DOHH2 (cell line): Measurements from ENCODE around the gene PCARE.
A peak's percentile ranks its signal among the peaks of the same experiment; 100 is the strongest.

Experiments used
- H3F3A ChIP-seq: fragments of 200-600 bp; sonication (generic), shearing (Covaris generic); 2 replicates; pipeline ENCODE4 v1.6.0; 2016; ENCODE audit warnings: antibody characterized with exemption, mild to moderate bottlenecking; ENCODE audit not compliant: control insufficient read depth, insufficient read depth
- H3K27ac ChIP-seq: fragments of 200-600 bp; sonication (generic); 2 replicates; pipeline ENCODE4 v1.5.1; 2014; ENCODE audit warnings: low read depth, mild to moderate bottlenecking, low read length, moderate library complexity
- H3K27me3 ChIP-seq: fragments of 200-600 bp; sonication (generic); 2 replicates; pipeline ENCODE4 v1.6.1; 2014; ENCODE audit warnings: mild to moderate bottlenecking, low read length, mixed read lengths; ENCODE audit not compliant: control insufficient read depth
- H3K36me3 ChIP-seq: fragments of 200-600 bp; sonication (generic); 2 replicates; pipeline ENCODE4 v1.6.1; 2014; ENCODE audit warnings: mild to moderate bottlenecking, low read length, moderate library complexity, mixed read lengths; ENCODE audit not compliant: control insufficient read depth
- H3K4me1 ChIP-seq: fragments of 200-600 bp; sonication (generic); 2 replicates; pipeline ENCODE4 v1.6.1; 2014; ENCODE audit warnings: mild to moderate bottlenecking, low read length, mixed read lengths; ENCODE audit not compliant: control insufficient read depth
- H3K4me2 ChIP-seq: fragments of 200-600 bp; sonication (generic); 2 replicates; pipeline ENCODE4 v1.6.0; 2014; ENCODE audit warnings: mild to moderate bottlenecking, low read length, moderate library complexity
- H3K4me3 ChIP-seq: fragments of 200-600 bp; sonication (generic); 2 replicates; pipeline ENCODE4 v1.5.1; 2014; ENCODE audit warnings: mild to moderate bottlenecking, low read length, mixed read lengths
- H3K79me2 ChIP-seq: fragments of 200-600 bp; sonication (generic); 2 replicates; pipeline ENCODE4 v1.6.1; 2014; ENCODE audit warnings: mild to moderate bottlenecking, low read length, mixed read lengths; ENCODE audit not compliant: control insufficient read depth
- H3K9me2 ChIP-seq: fragments of 200-600 bp; sonication (generic); replicated peaks from 2 replicates; pipeline ENCODE4 v1.6.1; 2014; ENCODE audit warnings: mild to moderate bottlenecking, low read length, mixed read lengths; ENCODE audit not compliant: control insufficient read depth
- H3K9me3 ChIP-seq: fragments of 200-600 bp; sonication (generic); 2 replicates; pipeline ENCODE4 v1.6.1; 2014; ENCODE audit warnings: antibody characterized with exemption, low read length, mixed read lengths; ENCODE audit not compliant: control insufficient read depth, insufficient read depth
- H4K20me1 ChIP-seq: fragments of 200-600 bp; sonication (generic); 2 replicates; pipeline ENCODE4 v1.6.0; 2014; ENCODE audit warnings: low read depth, mild to moderate bottlenecking, antibody characterized with exemption, low read length, moderate library complexity; ENCODE audit not compliant: control insufficient read depth, insufficient read depth
- EZH2phosphoT487 ChIP-seq: fragments of 200-600 bp; sonication (generic); IDR thresholded peaks from 2 replicates; pipeline ENCODE4 v1.6.1; 2017; ENCODE audit warnings: borderline replicate concordance, mild to moderate bottlenecking, antibody characterized with exemption, low read length, moderate library complexity, mixed read lengths
- TF ChIP-seq, protein P1 (sequence below): fragments of 200-600 bp; sonication (generic); IDR thresholded peaks from one replicate; pipeline ENCODE4 v1.5.1; 2014; ENCODE audit warnings: antibody characterized with exemption, mild to moderate bottlenecking, low read depth, low read length; ENCODE audit not compliant: poor library complexity, severe bottlenecking

PCARE gene

DNA sequence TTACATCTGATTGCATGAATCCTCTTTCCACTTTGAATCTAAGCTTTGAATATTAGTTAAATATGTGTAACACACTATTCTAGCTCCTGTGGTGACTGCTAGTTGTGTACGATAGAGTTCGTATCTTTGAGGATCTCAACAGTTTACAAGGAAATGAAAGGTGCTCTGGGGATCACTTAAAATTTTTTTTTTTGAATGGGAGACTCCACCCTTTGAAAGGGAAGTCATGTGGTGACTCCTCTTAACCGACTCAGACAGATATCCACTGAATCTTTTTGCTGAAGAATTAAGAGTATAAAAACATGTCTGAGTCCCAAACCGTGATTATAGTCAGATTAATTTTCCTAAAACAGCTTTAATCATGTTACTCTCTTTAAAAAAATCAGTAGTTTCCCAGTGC lies 44.9 kb upstream of the PCARE start:
- H3K4me2 ChIP-seq, result no peak overlapping the region
- no peak overlapping the region for H3K4me3 ChIP-seq
- no peak overlapping the region for H3K27ac ChIP-seq
- TF ChIP-seq, protein P1, sequence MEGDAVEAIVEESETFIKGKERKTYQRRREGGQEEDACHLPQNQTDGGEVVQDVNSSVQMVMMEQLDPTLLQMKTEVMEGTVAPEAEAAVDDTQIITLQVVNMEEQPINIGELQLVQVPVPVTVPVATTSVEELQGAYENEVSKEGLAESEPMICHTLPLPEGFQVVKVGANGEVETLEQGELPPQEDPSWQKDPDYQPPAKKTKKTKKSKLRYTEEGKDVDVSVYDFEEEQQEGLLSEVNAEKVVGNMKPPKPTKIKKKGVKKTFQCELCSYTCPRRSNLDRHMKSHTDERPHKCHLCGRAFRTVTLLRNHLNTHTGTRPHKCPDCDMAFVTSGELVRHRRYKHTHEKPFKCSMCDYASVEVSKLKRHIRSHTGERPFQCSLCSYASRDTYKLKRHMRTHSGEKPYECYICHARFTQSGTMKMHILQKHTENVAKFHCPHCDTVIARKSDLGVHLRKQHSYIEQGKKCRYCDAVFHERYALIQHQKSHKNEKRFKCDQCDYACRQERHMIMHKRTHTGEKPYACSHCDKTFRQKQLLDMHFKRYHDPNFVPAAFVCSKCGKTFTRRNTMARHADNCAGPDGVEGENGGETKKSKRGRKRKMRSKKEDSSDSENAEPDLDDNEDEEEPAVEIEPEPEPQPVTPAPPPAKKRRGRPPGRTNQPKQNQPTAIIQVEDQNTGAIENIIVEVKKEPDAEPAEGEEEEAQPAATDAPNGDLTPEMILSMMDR, result no peak
- no peak for TF ChIP-seq EZH2phosphoT487
- H3F3A ChIP-seq, result no peaks in the 10 kb centered on the region
- no peaks in the 10 kb centered on the region for H3K36me3 ChIP-seq
- H3K9me3 ChIP-seq, result no peaks in the 10 kb centered on the region
- peaks cover 27% of the 10 kb centered on the region for H3K27me3 ChIP-seq
- H3K4me1 ChIP-seq, result no peaks in the 10 kb centered on the region
- no peaks in the 10 kb centered on the region for H3K9me2 ChIP-seq
- H3K79me2 ChIP-seq, result no peaks in the 10 kb centered on the region
- H4K20me1 ChIP-seq, result no peaks in the 10 kb centered on the region

DNA sequence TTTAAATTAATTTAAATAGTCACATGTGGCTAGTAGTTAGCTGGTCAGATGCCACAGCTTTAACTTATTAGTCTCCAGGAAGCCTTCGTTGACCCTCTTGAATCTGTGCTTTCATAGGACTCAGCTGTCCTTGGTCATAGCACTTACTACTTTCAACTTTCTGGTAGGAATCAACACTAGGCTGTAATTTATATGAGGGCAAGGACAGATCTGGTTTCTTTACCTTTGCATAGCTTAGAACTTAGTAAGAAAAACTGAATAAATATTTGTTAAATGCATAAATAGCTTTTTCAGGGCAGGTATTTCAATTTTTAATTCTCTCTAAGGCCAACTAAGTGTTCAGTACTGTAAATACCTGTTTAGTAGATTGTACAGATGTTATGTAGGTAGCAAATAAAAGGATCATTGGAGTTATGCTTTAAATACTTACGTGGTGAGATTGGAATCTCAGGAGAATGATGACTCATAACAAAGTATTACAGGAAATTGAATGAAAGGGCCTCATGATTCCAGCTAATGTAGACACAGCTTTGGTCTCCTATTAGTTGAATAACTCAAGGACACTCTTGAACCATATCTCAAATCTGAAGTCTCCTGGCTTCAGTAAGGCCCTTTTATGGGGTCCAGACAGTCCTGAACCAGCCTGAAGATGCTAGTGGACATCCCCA lies 43.4 kb upstream of the PCARE start:
- Histone ChIP-seq H3K27me3 (peaks cover 41% of the 10 kb centered on the region), H3K79me2 (no peaks in the 10 kb centered on the region), H4K20me1 (no peaks in the 10 kb centered on the region), H3F3A (no peaks in the 10 kb centered on the region), H3K4me3 (no peak overlapping the region), H3K4me2 (no peak overlapping the region), H3K4me1 (no peaks in the 10 kb centered on the region), H3K9me2 (no peaks in the 10 kb centered on the region), H3K9me3 (no peaks in the 10 kb centered on the region), H3K27ac (no peak overlapping the region), H3K36me3 (no peaks in the 10 kb centered on the region)
- TF ChIP-seq EZH2phosphoT487, result no peak
- TF ChIP-seq, protein P1, result no peak

DNA sequence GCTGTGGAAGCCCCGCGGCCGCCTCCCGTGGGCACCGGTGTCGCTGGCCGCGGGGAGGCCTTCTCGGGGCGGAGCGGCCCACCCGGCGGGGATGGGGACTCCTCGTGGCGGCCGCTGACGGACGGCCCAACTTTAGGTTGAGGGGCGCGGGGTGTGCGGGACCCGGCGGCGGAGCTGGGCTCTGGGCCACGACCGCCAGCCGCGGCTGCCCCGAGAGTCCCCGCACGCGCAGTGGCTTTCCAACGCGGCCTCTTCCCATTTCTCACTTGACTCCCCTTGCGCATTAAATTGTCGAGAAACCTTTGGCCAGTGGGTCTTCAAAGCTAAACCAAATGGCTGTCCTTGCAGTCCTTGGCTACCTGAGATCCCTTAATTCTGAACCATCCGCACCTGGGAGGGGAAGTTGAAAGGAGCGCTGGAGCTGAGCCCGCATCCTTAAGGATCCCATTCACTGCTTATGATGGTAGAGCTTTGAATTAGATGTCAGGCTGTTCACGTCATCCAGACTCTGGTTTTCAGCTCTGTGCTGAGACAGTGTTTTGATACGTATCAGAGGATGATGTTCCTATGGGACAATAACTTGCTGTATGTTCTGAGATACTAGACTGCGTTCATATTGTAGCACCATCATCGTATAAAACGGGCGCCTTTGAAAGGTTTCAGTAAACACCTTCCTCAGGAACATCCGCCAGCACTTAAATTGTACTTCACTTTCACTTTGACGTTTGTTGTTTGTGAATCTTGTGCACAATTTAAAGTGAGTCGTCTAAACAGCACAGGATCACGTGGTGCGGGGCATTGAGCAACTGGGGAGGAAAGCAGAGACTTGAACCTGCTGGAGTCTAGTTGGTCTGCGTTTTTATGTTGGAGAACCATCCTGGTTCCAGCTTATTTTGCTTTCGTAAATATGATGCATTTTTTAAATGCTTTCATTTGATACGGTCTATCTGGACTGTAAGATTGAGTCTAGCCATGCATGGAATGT lies 41.8 kb upstream of the PCARE start:
- Histone ChIP-seq H3K36me3 (no peaks in the 10 kb centered on the region), H3F3A (no peaks in the 10 kb centered on the region), H3K79me2 (no peaks in the 10 kb centered on the region), H3K4me3 (0 out of 2 replicates have a peak overlapping the region, but pooled peaks have one; percentile 6), H3K9me3 (no peaks in the 10 kb centered on the region), H3K27me3 (peaks cover 51% of the 10 kb centered on the region), H3K27ac (no peak overlapping the region), H4K20me1 (no peaks in the 10 kb centered on the region), H3K9me2 (no peaks in the 10 kb centered on the region), H3K4me1 (no peaks in the 10 kb centered on the region), H3K4me2 (peak overlapping the region; percentile 15; the same call in 1 of the 2 replicates)
- TF ChIP-seq, protein P1, result no peak
- peak; percentile 92 for TF ChIP-seq EZH2phosphoT487
